Stimulated activated naive CD8-positive, alpha-beta T cell treated with anti-CD3 and anti-CD28 coated beads, Interleukin-15, amount 100 ng/mL, for 72 hours (primary cell): Measurements from ENCODE around the gene C17orf113.
"Not testable (repeated sequence)": the region's sequence is repeated elsewhere in the genome, so short reads cannot be mapped to it uniquely, and the experiment has no call there.

Source experiments
- ATAC-seq: fragments of 150-1000 bp; cut with Tn5 transposase; 2 replicates; pipeline ENCODE4 v1.10.0; 2021; ENCODE audit warnings: mild to moderate bottlenecking, moderate library complexity
- DNase-seq, 2 donors: peaks; one replicate each; pipeline ENCODE4 v3.0.0; 2021 to 2022
- H3K27ac Mint-ChIP-seq, 2 donors: one replicate each; pipeline ENCODE4 v1.8.0; 2022; ENCODE audit warnings: mild to moderate bottlenecking in 2 of 2, mixed read lengths in 2 of 2, moderate library complexity in 2 of 2
- H3K27me3 Mint-ChIP-seq: one replicate; pipeline ENCODE4 v1.8.0; 2022; ENCODE audit warnings: mixed read lengths
- H3K4me1 Mint-ChIP-seq: one replicate; pipeline ENCODE4 v1.8.0; 2022; ENCODE audit warnings: mild to moderate bottlenecking, mixed read lengths
- H3K4me3 Mint-ChIP-seq, 2 donors: one replicate each; pipeline ENCODE4 v1.8.0; 2022; ENCODE audit warnings: mild to moderate bottlenecking in 2 of 2, mixed read lengths in 2 of 2, moderate library complexity in 1 of 2
- H3K9me3 Mint-ChIP-seq, 2 donors: one replicate each; pipeline ENCODE4 v1.8.0; 2022; ENCODE audit warnings: mixed read lengths in 2 of 2

Gene C17orf113

DNA sequence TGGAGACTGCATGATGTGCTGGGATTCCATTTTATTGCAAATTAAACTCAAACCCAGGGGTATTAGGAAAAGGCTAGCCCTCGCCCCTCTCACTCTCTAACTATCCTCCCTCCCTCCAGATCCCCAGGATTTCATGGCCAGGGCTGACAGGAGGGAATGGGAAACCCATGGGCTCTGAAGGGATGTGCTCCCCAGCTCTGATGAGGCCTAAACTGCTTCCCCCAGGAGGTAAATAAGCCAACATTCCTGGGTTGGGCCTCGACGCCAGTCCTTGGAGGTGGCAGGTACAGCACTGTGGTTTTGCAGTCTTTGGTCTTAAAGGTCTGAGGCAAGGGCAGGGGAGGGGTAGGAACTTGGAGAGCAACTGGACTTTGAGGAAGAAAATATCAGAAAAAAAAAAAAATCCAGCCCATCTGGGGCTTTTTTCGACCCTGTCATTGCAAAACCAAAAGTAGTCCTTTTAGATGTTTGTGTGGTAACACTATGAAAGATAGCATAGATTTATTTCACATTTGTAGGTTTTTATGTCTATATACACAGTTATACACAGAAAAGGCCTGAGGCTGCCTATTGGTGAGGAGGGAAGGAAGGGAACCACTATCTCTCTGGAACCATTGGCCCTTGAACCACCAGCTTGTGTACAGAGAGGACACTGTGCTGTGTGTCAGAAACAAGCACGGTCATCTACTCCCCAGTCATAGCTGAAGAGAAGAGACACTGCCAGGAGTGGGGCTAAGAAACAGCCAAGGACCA, 12.0 kb downstream of the C17orf113 start:
- Mint-ChIP-seq H3K27ac (no peak overlapping the region), H3K9me3 (no peaks in the 10 kb centered on the region), H3K27me3 (no peaks in the 10 kb centered on the region), H3K4me3 (no peak overlapping the region), H3K4me1 (peaks cover 11% of the 10 kb centered on the region)
- ATAC-seq, result peak; percentile 63
- DNase-seq, result no peak

DNA sequence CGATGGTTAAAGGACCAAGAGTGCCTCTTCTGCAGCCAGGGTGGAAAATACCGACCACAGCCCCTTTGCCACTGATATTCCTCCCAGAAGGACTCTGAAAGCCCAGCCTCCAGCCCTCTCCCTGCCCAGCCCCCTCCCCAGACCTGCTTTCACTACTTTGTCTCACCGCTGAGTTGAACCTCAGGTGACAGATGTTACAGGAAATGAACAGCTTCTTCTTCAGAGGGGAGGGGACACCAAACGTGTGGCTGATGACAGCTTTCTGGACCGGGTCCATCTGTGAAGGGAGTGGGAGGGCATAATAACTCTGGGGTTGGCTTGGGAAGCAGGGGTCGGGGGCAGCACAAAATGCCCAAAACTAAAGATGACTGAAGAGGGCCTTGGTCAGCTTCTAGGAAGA, 16.3 kb downstream of the C17orf113 start:
- Mint-ChIP-seq H3K27ac (peak overlapping the region; percentile 73 to 94), H3K9me3 (no peaks in the 10 kb centered on the region), H3K4me3 (no peak overlapping the region), H3K4me1 (peaks cover 11% of the 10 kb centered on the region), H3K27me3 (no peaks in the 10 kb centered on the region)
- ATAC-seq (peak; percentile 55), DNase-seq (no peak)

DNA sequence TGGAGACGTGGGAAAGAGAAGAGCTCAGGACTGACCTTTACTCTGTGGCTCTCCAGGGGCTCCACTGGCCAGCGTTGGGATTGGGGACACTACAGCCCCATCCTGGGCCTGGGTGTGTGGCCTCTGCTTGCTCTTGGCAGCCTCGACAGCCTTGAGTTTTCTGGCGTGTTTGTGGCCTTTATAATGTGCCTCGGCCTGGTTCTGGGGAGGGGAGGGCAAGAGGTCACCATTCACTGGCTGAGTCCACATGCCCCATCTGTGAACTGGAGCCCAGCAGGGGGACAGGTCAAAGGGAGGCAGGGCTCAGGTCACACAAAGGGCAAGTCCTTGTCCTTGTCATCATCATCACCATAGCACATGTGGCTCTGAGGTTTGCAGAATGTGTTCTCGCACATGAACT, 18.8 kb downstream of the C17orf113 start:
- DNase-seq (no peak), ATAC-seq (no peak)
- no peak overlapping the region for H3K4me3 Mint-ChIP-seq
- no peaks in the 10 kb centered on the region for H3K9me3 Mint-ChIP-seq
- peaks cover 11% of the 10 kb centered on the region for H3K4me1 Mint-ChIP-seq
- no peaks in the 10 kb centered on the region for H3K27me3 Mint-ChIP-seq
- no peak overlapping the region for H3K27ac Mint-ChIP-seq

DNA sequence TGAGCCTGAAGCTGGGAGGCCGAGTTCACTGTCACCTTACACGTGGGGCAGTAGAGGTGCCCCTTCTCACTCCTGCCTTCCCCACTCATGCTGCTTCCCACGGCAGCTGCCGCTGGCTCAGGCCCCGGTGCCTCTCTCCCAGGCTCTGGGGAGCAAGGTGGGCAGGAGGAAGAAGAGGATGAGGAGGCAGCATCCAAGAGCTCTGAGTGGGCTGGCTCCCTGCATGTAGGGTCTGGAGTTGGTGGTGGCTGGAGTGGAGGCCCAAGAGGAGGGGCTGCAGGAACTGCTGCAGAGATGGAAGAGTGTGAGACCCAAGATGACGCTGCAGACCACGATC, 21.6 kb downstream of the C17orf113 start:
- Mint-ChIP-seq H3K27ac (no peak overlapping the region), H3K4me1 (peaks cover 15% of the 10 kb centered on the region)
- no peak for ATAC-seq

DNA sequence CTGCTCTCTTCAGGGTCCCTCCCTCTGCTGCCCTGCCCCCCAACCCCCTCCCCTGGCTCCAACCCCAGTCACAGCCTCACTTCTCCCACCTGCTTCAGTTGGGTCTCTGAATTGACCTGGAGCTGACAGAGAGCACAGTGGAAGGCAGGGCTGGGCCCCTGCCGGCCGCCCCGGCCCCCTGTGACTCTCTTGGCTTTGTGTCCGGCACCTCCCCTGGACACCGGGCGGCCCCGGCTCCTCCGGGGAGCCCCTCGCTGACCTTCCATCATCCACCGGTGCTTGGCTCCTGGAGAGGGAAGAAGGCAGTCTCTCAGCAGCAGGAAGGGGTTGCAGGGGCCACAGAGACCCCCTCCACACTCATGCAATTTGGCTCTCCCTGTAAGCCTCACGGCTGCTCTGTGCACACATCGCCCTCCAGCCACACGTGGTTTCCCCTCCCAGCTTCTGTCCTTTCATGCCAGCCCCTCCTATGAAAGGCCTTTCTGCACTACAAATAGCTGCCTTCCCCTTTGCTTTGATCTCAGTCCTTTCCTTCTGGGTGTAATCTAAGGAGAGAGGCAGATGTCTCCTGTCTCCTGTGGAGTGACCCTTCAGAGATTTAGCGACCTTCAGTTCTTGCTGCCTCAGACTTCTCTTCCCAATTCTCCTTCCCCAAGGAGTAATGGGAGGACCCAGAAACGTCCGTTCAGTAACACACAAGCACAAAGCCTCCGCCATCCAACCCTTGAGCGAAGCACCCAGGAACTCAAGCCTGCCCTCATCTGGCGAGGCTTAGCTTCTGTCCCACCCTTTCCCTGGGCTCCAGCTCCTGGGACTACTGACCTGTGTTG, 22.2 kb downstream of the C17orf113 start:
- Mint-ChIP-seq H3K4me3 (no peak overlapping the region), H3K27me3 (no peaks in the 10 kb centered on the region), H3K9me3 (no peaks in the 10 kb centered on the region), H3K27ac (no peak overlapping the region), H3K4me1 (peaks cover 12% of the 10 kb centered on the region)
- DNase-seq (no peak), ATAC-seq (no peak)

More for the DNA sequence above, 21.6 kb downstream of the C17orf113 start:
- no peak overlapping the region for H3K4me3 Mint-ChIP-seq
- DNase-seq, result no peak
- H3K9me3 Mint-ChIP-seq, result no peaks in the 10 kb centered on the region
- no peaks in the 10 kb centered on the region for H3K27me3 Mint-ChIP-seq

DNA sequence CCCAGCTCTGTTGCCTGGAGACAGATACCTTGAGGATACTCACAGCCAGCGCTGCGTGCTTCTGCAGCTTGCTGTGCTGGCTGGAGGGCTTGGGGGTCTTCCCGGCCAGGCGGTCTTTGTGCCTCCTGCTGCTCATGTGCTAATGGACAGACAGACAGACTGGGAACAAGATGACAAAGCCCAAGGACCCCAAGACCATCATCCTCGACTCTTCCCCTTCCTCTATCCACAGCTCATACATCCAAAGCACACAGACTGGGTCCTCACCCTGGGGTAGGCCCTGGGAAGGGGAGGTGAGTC, 22.9 kb downstream of the C17orf113 start:
- H3K27me3 Mint-ChIP-seq, result no peaks in the 10 kb centered on the region
- H3K4me3 Mint-ChIP-seq, result no peak overlapping the region
- H3K27ac Mint-ChIP-seq, result no peak overlapping the region
- H3K9me3 Mint-ChIP-seq, result no peaks in the 10 kb centered on the region
- H3K4me1 Mint-ChIP-seq, result peaks cover 12% of the 10 kb centered on the region
- DNase-seq, result no peak
- ATAC-seq, result no peak

DNA sequence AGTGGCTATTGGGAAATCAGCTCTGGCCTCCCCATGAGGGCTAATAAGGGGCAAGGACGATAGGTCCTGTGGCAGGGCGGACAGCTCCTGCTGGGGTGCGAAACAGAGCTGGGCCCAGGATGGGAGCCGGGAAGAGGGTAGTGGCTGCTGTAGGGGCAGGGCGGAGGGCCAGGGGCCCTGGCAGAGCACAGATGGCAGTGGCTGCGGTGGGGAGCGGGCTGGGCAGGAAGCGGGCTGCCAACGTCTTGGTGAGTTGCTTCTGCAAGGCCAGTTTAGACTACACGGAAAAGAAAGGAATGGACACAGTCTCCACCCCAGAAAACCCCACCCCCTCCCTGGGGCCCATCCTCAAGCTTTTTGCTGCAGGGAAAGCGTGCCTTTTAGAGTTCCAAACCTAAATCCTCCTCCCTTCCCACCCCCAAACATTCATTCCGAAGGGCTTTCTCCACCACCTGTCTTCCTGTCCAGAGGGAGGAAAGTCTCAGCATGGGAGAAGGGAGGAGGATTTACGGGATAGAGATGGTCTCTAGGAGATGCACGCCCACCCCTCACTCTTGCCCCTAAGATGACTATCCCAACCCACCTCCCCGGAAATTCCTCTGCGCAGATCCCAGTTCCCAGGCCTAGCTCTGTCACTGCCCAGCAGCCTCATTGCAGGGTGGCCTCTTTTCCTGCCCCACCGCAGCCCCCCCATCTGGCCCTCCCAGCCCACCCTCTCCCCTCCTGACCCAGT, 23.4 kb downstream of the C17orf113 start:
- Mint-ChIP-seq H3K27me3 (no peaks in the 10 kb centered on the region), H3K4me3 (no peak overlapping the region), H3K27ac (peak overlapping the region in 1 of 2 donors; percentile 44), H3K4me1 (peaks cover 16% of the 10 kb centered on the region), H3K9me3 (no peaks in the 10 kb centered on the region)
- ATAC-seq, result no peak
- no peak for DNase-seq

DNA sequence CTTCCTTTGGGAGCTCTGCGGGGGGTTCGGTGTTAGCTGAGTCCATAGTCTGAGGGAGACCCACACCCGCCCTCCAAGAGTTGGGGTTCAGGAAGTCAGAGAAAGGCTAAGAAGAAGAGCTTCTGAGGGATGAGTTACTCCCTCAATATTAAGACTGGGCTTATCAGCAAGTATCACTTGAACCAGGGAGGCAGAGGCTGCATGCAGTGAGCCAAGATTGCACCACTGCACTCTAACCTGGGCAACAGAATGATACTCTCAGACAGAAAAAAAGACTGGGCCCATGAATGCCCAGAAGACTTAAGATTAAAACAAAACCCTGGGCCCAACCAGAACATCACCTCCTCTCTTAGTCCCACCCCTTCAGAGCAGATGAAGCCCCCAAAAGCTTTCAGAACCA, 24.5 kb downstream of the C17orf113 start:
- no peak overlapping the region for H3K4me3 Mint-ChIP-seq
- peaks cover 25% of the 10 kb centered on the region for H3K4me1 Mint-ChIP-seq
- DNase-seq, result no peak
- no peak for ATAC-seq
- H3K27ac Mint-ChIP-seq, result peak overlapping the region in 1 of 2 donors; percentile 45
- no peaks in the 10 kb centered on the region for H3K9me3 Mint-ChIP-seq
- H3K27me3 Mint-ChIP-seq, result no peaks in the 10 kb centered on the region

DNA sequence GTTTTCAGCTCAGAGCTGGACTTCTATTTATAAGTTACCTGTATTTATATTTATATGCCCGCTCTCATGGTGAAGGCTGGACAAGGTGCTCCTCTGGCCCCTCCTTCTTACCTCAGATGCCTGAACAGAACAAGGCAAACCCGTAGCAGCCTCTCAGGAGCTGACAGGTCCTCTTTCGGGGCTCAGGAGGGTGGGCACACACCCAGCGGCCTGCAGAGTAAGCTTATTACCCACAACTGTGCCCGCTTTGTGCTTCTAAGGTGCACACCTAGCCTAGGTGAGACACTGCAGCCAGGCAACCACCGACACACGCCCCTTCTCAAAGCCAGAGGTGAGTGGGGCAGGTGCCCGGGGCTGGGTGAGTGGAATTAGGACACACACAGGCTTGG, 25.2 kb downstream of the C17orf113 start:
- Mint-ChIP-seq H3K27me3 (no peaks in the 10 kb centered on the region), H3K27ac (peak overlapping the region in 1 of 2 donors; percentile 87), H3K4me3 (no peak overlapping the region), H3K4me1 (peaks cover 32% of the 10 kb centered on the region), H3K9me3 (no peaks in the 10 kb centered on the region)
- ATAC-seq (peak; percentile 33), DNase-seq (no peak)

DNA sequence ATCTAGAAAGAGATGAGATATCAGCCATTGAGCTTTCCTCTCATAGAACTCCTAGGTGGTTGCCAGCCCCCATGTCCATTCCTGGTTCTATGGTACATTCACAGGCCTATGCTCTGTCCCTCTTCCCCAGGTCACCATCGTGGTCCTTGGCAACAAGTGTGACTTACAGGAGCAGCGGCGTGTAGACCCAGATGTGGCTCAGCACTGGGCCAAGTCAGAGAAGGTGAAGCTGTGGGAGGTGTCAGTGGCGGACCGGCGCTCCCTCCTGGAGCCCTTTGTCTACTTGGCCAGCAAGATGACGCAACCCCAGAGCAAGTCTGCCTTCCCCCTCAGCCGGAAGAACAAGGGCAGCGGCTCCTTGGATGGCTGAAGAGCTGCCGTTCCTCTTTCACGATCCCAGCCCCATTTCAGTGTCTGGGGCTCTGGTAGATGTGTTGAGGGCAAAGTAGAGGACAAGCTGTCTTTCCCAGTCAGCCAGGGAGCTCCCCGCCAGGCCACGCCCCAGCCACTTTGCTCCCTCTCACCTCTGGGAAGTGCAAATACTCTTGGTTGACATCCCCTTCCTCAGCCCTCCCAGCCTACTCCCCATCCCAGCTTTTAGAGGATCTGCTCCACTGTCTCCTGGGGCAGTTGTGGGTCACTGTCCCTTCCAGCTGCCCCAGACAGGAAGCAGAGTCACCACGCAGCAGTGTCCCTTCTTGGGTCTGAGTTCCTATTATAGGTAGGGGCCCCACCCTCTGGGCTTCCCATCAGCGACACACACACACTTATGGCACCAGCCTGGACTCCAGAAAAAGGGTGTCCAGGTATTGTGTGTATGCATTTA, 26.7 kb downstream of the C17orf113 start:
- no peak for DNase-seq
- Mint-ChIP-seq H3K4me3 (no peak overlapping the region), H3K9me3 (peaks cover 4 to 11% of the 10 kb centered on the region in 2 donors), H3K27me3 (no peaks in the 10 kb centered on the region), H3K4me1 (peaks cover 43% of the 10 kb centered on the region), H3K27ac (peak overlapping the region in 1 of 2 donors; percentile 54)
- ATAC-seq, result no peak

DNA sequence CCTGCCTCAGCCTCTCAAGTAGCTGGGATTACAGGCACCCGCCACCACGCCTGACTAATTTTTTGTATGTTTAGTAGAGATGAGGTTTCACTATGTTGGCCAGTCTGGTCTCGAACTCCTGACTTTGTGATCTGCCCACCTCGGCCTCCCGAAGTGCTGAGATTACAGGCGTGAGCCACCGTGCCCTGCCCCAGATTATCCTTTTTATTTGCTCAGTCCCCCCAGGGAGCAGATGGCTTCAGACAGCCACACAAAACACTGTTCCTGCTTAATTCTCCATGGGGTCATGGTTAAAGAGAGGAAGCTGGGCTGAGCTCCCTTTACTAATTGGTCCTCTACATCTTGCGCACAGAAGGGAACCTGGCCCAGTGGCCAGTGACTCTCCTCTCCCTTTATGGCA, 29.6 kb downstream of the C17orf113 start:
- H3K4me3 Mint-ChIP-seq, result peak overlapping the region; percentile 90 to 93
- peak overlapping the region in 1 of 2 donors; percentile 96 for H3K27ac Mint-ChIP-seq
- peaks cover 59% of the 10 kb centered on the region for H3K4me1 Mint-ChIP-seq
- DNase-seq, ATAC-seq, H3K27me3 Mint-ChIP-seq: not testable (repeated sequence)
- H3K9me3 Mint-ChIP-seq, result peaks cover 4 to 11% of the 10 kb centered on the region in 2 donors

DNA sequence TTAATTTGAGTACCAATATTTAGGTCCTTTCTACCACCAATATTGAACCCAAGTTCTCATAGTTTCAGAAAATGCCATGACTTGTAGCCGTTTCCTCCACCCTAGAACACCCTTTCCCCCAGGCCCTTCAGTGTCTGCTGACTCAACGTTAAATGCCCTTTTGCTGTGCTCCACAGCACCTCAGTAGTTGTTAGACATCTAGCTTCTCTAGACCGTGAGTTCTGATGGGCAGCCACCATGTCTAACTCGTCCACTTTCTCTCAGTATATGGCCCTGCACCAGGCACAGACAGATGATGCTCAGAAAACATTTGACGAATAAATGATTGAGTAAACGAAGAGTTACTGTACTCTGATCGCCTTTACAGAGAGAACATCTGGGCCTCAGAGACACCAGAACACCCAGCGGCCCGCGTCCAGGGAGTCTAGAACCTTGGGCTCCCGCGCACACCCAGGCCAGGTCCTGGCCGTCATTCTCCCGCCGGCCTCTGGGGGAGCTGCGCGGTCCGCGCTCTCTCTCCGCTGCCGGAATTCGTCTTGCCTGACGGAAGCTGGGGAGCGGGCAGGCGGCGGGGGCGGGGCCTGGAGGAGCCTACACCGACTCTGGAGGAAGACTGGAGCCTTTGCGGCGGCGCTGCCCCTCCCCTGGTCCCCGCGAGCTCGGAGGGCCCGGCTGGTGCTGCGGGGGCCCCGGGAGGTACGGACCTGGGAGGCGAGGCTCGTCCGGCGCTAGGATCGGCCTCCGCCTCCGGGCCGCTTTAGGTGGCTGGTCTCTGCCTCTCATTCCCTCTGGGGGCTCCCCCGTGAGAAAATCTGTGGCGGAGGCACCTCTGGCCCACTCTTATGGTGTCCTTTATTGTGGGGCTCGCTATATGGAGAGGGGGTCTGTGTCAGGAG, 30.6 kb downstream of the C17orf113 start, which contains the start of gene NKIRAS2:
NKIRAS2 (plus strand) TSS at position 582 of the 896 bp plus-strand sequence. CDS start 1,488 bp downstream, outside the sequence.
- peak within 1 kb of the TSS; percentile 96 to 99 for H3K4me3 Mint-ChIP-seq
- peak within 1 kb of the TSS; percentile 63 to 96 for H3K27ac Mint-ChIP-seq
- DNase-seq, result peak; percentile 92 to 93
- no peaks in the 10 kb centered on the region for H3K27me3 Mint-ChIP-seq
- H3K9me3 Mint-ChIP-seq, result peaks cover 4 to 11% of the 10 kb centered on the region in 2 donors
- peaks cover 65% of the 10 kb centered on the region for H3K4me1 Mint-ChIP-seq
- ATAC-seq, result peak; percentile 83

DNA sequence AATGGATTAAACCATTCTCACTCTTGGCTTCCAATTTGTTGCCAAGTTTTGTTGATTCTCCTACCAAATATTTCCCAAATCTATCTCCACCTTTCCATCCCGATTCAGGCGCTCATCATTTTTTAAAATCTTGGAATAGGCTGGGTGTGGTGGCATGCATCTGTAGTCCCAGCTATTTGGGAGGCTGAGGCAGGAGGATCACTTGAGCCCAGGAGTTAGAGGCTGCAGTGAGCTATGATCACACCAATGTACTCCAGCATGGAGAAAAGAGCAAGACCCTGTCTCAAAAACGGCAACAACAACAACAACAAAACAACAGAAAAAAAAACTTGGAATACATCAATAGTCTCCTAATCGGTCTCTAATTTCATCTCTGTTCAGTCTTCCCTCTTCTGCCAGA, 31.4 kb downstream of the C17orf113 start:
- H3K9me3 Mint-ChIP-seq, result peaks cover 4 to 11% of the 10 kb centered on the region in 2 donors
- H3K4me1 Mint-ChIP-seq, result peaks cover 59% of the 10 kb centered on the region
- H3K27me3 Mint-ChIP-seq, result no peaks in the 10 kb centered on the region
- DNase-seq, result no peak
- no peak for ATAC-seq
- H3K27ac Mint-ChIP-seq, result no peak overlapping the region
- H3K4me3 Mint-ChIP-seq, result peak overlapping the region; percentile 96 to 99

DNA sequence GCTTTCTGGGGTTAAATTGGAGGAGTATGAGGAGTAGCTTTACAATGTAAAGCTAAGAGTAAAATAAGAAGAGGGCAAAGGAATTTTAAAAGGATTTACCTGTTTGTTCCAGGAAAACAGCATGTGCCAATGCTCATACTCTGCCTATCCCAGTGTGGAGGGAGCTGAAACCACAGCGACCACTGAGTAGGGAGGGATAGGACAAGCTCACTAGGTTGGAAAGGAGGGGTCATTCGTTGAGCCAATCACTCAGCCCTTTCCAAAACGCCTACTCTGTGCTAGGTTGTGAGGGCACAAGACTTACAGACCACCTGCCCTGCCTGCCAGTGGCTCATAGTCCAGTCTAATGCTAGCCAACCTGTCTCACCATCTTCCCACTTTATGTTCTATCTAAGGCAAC, 32.1 kb downstream of the C17orf113 start:
- Mint-ChIP-seq H3K4me3 (peak overlapping the region; percentile 96 to 99), H3K9me3 (peaks cover 4 to 11% of the 10 kb centered on the region in 2 donors), H3K27ac (peak overlapping the region in 1 of 2 donors; percentile 94), H3K27me3 (no peaks in the 10 kb centered on the region), H3K4me1 (peaks cover 63% of the 10 kb centered on the region)
- no peak for DNase-seq
- ATAC-seq, result no peak
